GM12875 (cell line): ENCODE data around the gene TMEM269.
"Not testable (repeated sequence)": the region's sequence is repeated elsewhere in the genome, so short reads cannot be mapped to it uniquely, and the experiment has no call there.

ENCODE experiments used
- H3K4me3 ChIP-seq: one replicate; pipeline ENCODE4 v1.5.1; 2011; ENCODE audit warnings: low read depth, low read length, control low read depth
- TF ChIP-seq, protein P1 (sequence below): IDR thresholded peaks from 2 replicates; pipeline ENCODE4 v1.5.1; 2011; ENCODE audit warnings: low read depth, mild to moderate bottlenecking, control low read depth, inconsistent platforms, low read length, moderate library complexity, borderline replicate concordance; ENCODE audit not compliant: insufficient read depth

Gene TMEM269

DNA sequence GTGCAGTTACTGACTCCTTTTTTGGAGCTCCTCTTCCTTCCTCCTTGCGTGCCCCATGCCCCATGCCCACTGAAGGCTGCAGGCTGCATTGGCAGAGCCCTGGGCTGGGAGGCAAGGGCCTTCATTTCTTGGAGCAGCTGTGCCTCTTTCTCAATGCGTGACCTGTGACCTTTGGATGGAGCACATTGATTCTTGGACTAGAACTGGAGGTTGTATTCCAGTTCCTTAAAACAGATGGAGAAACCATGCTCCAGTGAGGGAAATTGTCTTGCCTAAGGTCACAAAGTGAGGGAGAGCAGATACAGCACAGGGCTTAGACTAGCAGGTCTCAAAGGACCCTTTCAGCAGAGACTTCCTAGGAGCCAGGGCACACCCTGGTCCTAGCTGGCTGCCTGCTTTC, 9.0 kb downstream of the TMEM269 start:
- TF ChIP-seq, protein P1, sequence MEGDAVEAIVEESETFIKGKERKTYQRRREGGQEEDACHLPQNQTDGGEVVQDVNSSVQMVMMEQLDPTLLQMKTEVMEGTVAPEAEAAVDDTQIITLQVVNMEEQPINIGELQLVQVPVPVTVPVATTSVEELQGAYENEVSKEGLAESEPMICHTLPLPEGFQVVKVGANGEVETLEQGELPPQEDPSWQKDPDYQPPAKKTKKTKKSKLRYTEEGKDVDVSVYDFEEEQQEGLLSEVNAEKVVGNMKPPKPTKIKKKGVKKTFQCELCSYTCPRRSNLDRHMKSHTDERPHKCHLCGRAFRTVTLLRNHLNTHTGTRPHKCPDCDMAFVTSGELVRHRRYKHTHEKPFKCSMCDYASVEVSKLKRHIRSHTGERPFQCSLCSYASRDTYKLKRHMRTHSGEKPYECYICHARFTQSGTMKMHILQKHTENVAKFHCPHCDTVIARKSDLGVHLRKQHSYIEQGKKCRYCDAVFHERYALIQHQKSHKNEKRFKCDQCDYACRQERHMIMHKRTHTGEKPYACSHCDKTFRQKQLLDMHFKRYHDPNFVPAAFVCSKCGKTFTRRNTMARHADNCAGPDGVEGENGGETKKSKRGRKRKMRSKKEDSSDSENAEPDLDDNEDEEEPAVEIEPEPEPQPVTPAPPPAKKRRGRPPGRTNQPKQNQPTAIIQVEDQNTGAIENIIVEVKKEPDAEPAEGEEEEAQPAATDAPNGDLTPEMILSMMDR, result no peak
- no peak overlapping the region for H3K4me3 ChIP-seq

DNA sequence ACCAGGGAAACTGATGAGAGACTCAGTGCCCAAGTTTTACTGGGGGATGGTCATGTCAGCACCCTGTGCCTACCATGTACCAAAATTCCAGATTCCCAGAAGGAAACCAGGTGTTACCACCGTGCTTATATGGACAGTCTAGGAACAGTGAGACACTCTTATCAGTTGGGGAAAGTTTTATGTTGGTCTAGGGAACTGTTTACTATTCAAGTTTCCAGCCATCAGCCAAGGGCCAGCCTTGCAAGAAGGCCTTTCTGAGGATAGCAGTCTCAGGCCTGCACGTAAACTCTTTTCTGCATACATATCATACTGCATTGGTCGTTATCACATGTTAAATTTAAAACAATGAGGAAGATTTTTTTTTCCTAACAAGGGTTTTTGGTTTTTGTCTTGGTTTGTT, 12.6 kb downstream of the TMEM269 start:
- no peak overlapping the region for H3K4me3 ChIP-seq
- TF ChIP-seq, protein P1, result no peak

DNA sequence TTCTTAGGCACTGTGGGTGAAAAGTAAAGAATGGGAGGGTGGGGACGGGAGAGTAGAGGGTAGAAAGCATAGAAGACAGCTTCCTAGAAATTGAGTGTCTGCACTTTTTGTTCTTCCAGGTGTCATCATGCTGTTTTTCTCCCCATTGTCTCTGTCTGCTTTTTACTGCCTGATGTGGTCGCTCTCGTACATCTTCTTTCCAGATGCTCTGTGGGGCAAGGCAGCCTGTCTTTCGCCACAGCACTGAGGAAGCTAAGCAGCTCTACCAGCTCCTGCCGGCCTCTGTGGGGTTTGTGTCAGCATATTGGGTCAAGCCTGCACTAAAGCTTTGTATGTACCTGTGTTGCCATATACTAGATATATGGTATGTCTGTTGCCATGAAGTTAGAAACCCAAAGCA, 13.2 kb downstream of the TMEM269 start:
- TF ChIP-seq, protein P1, result no peak
- no peak overlapping the region for H3K4me3 ChIP-seq

GRCh38 chr1:42801832-42802473, 17.2 kb downstream of the TMEM269 start:
- TF ChIP-seq, protein P1, result no peak

DNA sequence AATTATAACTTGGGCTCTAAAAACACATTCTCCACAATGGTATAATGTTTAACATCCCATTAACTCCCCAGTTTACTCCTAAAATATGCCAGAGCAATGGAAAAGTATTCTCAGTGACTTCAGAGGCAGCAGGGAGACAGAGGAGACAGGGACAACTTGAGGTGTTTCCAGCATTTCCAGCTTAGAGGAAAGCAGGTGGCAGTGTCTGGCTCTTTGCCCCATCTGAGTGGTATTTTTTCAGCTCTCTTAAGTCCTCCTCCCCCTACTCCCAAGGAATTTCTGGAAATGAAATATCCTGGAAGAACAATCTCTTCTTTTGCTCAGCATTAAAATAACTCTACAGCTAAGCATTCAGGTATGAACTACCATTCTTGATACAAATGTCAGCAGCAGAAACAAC, 21.4 kb downstream of the TMEM269 start:
- H3K4me3 ChIP-seq, result no peak overlapping the region
- TF ChIP-seq, protein P1, result no peak

More at GRCh38 chr1:42801832-42802473, 17.2 kb downstream of the TMEM269 start:
- H3K4me3 ChIP-seq, result no peak overlapping the region

- TF ChIP-seq, protein P1, result no peak
- no peak overlapping the region for H3K4me3 ChIP-seq
Measured at GRCh38 chr1:42806593-42806992, 21.8 kb downstream of the TMEM269 start.

- TF ChIP-seq, protein P1, result no peak
- H3K4me3 ChIP-seq, result no peak overlapping the region
Measured at GRCh38 chr1:42807056-42807668, 22.4 kb downstream of the TMEM269 start.

GRCh38 chr1:42814815-42815214, 30.0 kb downstream of the TMEM269 start:
- not testable (repeated sequence) for H3K4me3 ChIP-seq
